Mesendoderm (in vitro differentiated cells): ENCODE results near the gene SRXN1.

Experiments used
- DNase-seq: peaks from one replicate; pipeline ENCODE4 v3.0.0; 2013
- H2AK5ac ChIP-seq: 2 replicates; pipeline ENCODE4 v1.6.1; 2013; ENCODE audit warnings: low read length, inconsistent platforms
- H2BK120ac ChIP-seq: 2 replicates; pipeline ENCODE4 v1.6.1; 2013; ENCODE audit warnings: low read depth, mild to moderate bottlenecking, low read length, moderate library complexity, mixed read lengths
- H2BK15ac ChIP-seq: replicated peaks from 2 replicates; pipeline ENCODE4 v1.6.1; 2013; ENCODE audit warnings: low read depth, mild to moderate bottlenecking, moderate library complexity
- H2BK5ac ChIP-seq: 2 replicates; pipeline ENCODE4 v1.6.1; 2013; ENCODE audit warnings: low read length, inconsistent platforms
- H3K18ac ChIP-seq: 2 replicates; pipeline ENCODE4 v1.6.1; 2013; ENCODE audit warnings: mild to moderate bottlenecking, low read length, mixed read lengths
- H3K23ac ChIP-seq: one replicate; pipeline ENCODE4 v1.6.1; 2013; ENCODE audit warnings: low read length
- H3K27ac ChIP-seq: 2 replicates; pipeline ENCODE4 v1.5.1; 2013; ENCODE audit warnings: low read depth, mild to moderate bottlenecking, inconsistent platforms, low read length, moderate library complexity
- H3K27me3 ChIP-seq: 2 replicates; pipeline ENCODE4 v1.6.1; 2013; ENCODE audit warnings: low read length, control low read depth, mild to moderate bottlenecking, inconsistent platforms; ENCODE audit not compliant: insufficient read depth, poor library complexity
- H3K36me3 ChIP-seq: 2 replicates; pipeline ENCODE4 v1.6.1; 2013; ENCODE audit warnings: low read length, inconsistent platforms; ENCODE audit not compliant: control insufficient read depth, insufficient read depth
- H3K4ac ChIP-seq: one replicate; pipeline ENCODE4 v1.6.1; 2013; ENCODE audit warnings: low read depth, mild to moderate bottlenecking, low read length, moderate library complexity
- H3K4me1 ChIP-seq: 2 replicates; pipeline ENCODE4 v1.6.1; 2013; ENCODE audit warnings: low read depth, low read length, inconsistent platforms; ENCODE audit not compliant: control insufficient read depth
- H3K4me2 ChIP-seq: 2 replicates; pipeline ENCODE4 v1.6.1; 2013; ENCODE audit warnings: low read length
- H3K4me3 ChIP-seq: 2 replicates; pipeline ENCODE4 v1.5.1; 2013; ENCODE audit warnings: mild to moderate bottlenecking, low read length
- H3K56ac ChIP-seq: one replicate; pipeline ENCODE4 v1.6.1; 2013; ENCODE audit warnings: low read length
- H3K79me1 ChIP-seq: 2 replicates; pipeline ENCODE4 v1.6.1; 2013; ENCODE audit warnings: low read length, inconsistent platforms
- H3K79me2 ChIP-seq: 2 replicates; pipeline ENCODE4 v1.6.1; 2013; ENCODE audit warnings: mild to moderate bottlenecking, low read length; ENCODE audit not compliant: control insufficient read depth, insufficient read depth
- H3K9ac ChIP-seq: 2 replicates; pipeline ENCODE4 v1.6.1; 2013; ENCODE audit warnings: low read length, inconsistent platforms
- H4K5ac ChIP-seq: one replicate; pipeline ENCODE4 v1.6.1; 2013; ENCODE audit warnings: low read length
- H4K8ac ChIP-seq: one replicate; pipeline ENCODE4 v1.6.1; 2013; ENCODE audit warnings: low read depth, mild to moderate bottlenecking, control low read depth, low read length, moderate library complexity
- WGBS: extraction: QIAGEN DNeasy Blood & Tissue Kit; methylation state at CpG from one replicate; pipeline ENCODE4 v1.1.7; 2013; ENCODE audit warnings: low lambda C conversion rate, missing lambda C conversion rate; ENCODE audit not compliant: insufficient coverage; ENCODE audit errors: extremely low coverage; 5-methylcytosine and 5-hydroxymethylcytosine counted together

The SRXN1 gene

GRCh38 chr20:641516-641875 is 11.5 kb downstream of the SRXN1 start:
- no peak overlapping the region for H3K4ac ChIP-seq
- no peaks in the 10 kb centered on the region for H3K79me2 ChIP-seq
- H3K4me1 ChIP-seq = no peaks in the 10 kb centered on the region
- H2BK15ac ChIP-seq = no peak overlapping the region
- H3K4me3 ChIP-seq = no peak overlapping the region
- DNase-seq = peak; percentile 55
- H3K23ac ChIP-seq = no peak overlapping the region
- no peak overlapping the region for H4K5ac ChIP-seq
- H4K8ac ChIP-seq = no peak overlapping the region
- H3K56ac ChIP-seq = no peak overlapping the region
- WGBS = no CpG with 5 or more reads among the region's 12 CpGs
- H3K79me1 ChIP-seq = no peaks in the 10 kb centered on the region
- H3K27me3 ChIP-seq = no peaks in the 10 kb centered on the region
- no peak overlapping the region for H2BK5ac ChIP-seq
- no peak overlapping the region for H3K9ac ChIP-seq
- no peak overlapping the region for H2BK120ac ChIP-seq
- no peak overlapping the region for H3K18ac ChIP-seq
- H3K4me2 ChIP-seq = no peak overlapping the region
- no peaks in the 10 kb centered on the region for H3K36me3 ChIP-seq
- no peak overlapping the region for H2AK5ac ChIP-seq
- H3K27ac ChIP-seq = no peak overlapping the region

- DNase-seq = no peak
- H2BK120ac ChIP-seq = no peak overlapping the region
- H3K4me1 ChIP-seq = no peaks in the 10 kb centered on the region
- H3K23ac ChIP-seq = no peak overlapping the region
- H2AK5ac ChIP-seq = no peak overlapping the region
- H4K5ac ChIP-seq = no peak overlapping the region
- no peaks in the 10 kb centered on the region for H3K27me3 ChIP-seq
- no peak overlapping the region for H3K9ac ChIP-seq
- no peak overlapping the region for H3K27ac ChIP-seq
- no peak overlapping the region for H3K4ac ChIP-seq
- H4K8ac ChIP-seq = no peak overlapping the region
- H3K4me3 ChIP-seq = no peak overlapping the region
- no peak overlapping the region for H3K18ac ChIP-seq
- no peak overlapping the region for H3K4me2 ChIP-seq
- no peak overlapping the region for H2BK15ac ChIP-seq
- H3K36me3 ChIP-seq = no peaks in the 10 kb centered on the region
- H3K79me2 ChIP-seq = no peaks in the 10 kb centered on the region
- WGBS = no CpG with 5 or more reads among the region's 11 CpGs
- H2BK5ac ChIP-seq = no peak overlapping the region
- H3K56ac ChIP-seq = no peak overlapping the region
- H3K79me1 ChIP-seq = no peaks in the 10 kb centered on the region
Observed at GRCh38 chr20:640674-641515, 12.1 kb downstream of the SRXN1 start.

- no peak overlapping the region for H3K9ac ChIP-seq
- no peaks in the 10 kb centered on the region for H3K4me1 ChIP-seq
- DNase-seq = no peak
- H3K79me1 ChIP-seq = no peaks in the 10 kb centered on the region
- no peaks in the 10 kb centered on the region for H3K79me2 ChIP-seq
- no peak overlapping the region for H3K56ac ChIP-seq
- no peak overlapping the region for H3K4me3 ChIP-seq
- H4K8ac ChIP-seq = no peak overlapping the region
- H2BK15ac ChIP-seq = no peak overlapping the region
- no peaks in the 10 kb centered on the region for H3K36me3 ChIP-seq
- H3K27ac ChIP-seq = no peak overlapping the region
- no peak overlapping the region for H3K18ac ChIP-seq
- H3K4ac ChIP-seq = no peak overlapping the region
- H4K5ac ChIP-seq = no peak overlapping the region
- no peak overlapping the region for H3K4me2 ChIP-seq
- no CpG with 5 or more reads among the region's 1 CpG for WGBS
- no peak overlapping the region for H2AK5ac ChIP-seq
- H2BK5ac ChIP-seq = no peak overlapping the region
- no peaks in the 10 kb centered on the region for H3K27me3 ChIP-seq
- no peak overlapping the region for H3K23ac ChIP-seq
- H2BK120ac ChIP-seq = no peak overlapping the region
Observed at GRCh38 chr20:638579-638978, 14.4 kb downstream of the SRXN1 start.

- no CpG with 5 or more reads among the region's 2 CpGs for WGBS
- H3K4me3 ChIP-seq = no peak overlapping the region
- H3K36me3 ChIP-seq = no peaks in the 10 kb centered on the region
- H2BK5ac ChIP-seq = no peak overlapping the region
- no peaks in the 10 kb centered on the region for H3K27me3 ChIP-seq
- no peak overlapping the region for H3K9ac ChIP-seq
- DNase-seq = no peak
- no peaks in the 10 kb centered on the region for H3K79me2 ChIP-seq
- H3K4me1 ChIP-seq = no peaks in the 10 kb centered on the region
- H3K56ac ChIP-seq = no peak overlapping the region
- no peak overlapping the region for H4K5ac ChIP-seq
- H3K23ac ChIP-seq = no peak overlapping the region
- no peak overlapping the region for H2BK120ac ChIP-seq
- no peak overlapping the region for H2AK5ac ChIP-seq
- H2BK15ac ChIP-seq = no peak overlapping the region
- no peaks in the 10 kb centered on the region for H3K79me1 ChIP-seq
- no peak overlapping the region for H4K8ac ChIP-seq
- H3K4ac ChIP-seq = no peak overlapping the region
- H3K4me2 ChIP-seq = no peak overlapping the region
- H3K18ac ChIP-seq = no peak overlapping the region
- H3K27ac ChIP-seq = no peak overlapping the region
Observed at GRCh38 chr20:637559-637958, 15.4 kb downstream of the SRXN1 start.

GRCh38 chr20:635893-636338 is 17.1 kb downstream of the SRXN1 start:
- Histone ChIP-seq H3K18ac (no peak overlapping the region), H3K23ac (no peak overlapping the region), H3K27me3 (no peaks in the 10 kb centered on the region), H4K5ac (no peak overlapping the region), H3K36me3 (no peaks in the 10 kb centered on the region), H3K79me1 (no peaks in the 10 kb centered on the region), H2AK5ac (no peak overlapping the region), H3K4me3 (no peak overlapping the region), H2BK5ac (no peak overlapping the region), H4K8ac (no peak overlapping the region), H2BK15ac (no peak overlapping the region), H3K9ac (no peak overlapping the region), H3K27ac (no peak overlapping the region), H3K4ac (no peak overlapping the region), H2BK120ac (no peak overlapping the region), H3K56ac (no peak overlapping the region), H3K4me2 (no peak overlapping the region), H3K79me2 (no peaks in the 10 kb centered on the region), H3K4me1 (no peaks in the 10 kb centered on the region)
- no CpG with 5 or more reads among the region's 7 CpGs for WGBS
- no peak for DNase-seq
